Upper lobe of right lung (tissue), 1 donor: ENCODE results near the gene CYP4F11. TPM values are rescaled to one million over a fixed set of nuclear protein-coding genes. Genes with fewer than 3 reads are reported as not detected.
"Not testable (repeated sequence)": the region's sequence is repeated elsewhere in the genome, so short reads cannot be mapped to it uniquely, and the experiment has no call there.

Source experiments
- ATAC-seq: fragments of 200-7000 bp; cut with Tn5 transposase; one replicate; pipeline ENCODE4 v1.9.1; 2020; ENCODE audit warnings: mild to moderate bottlenecking, moderate library complexity
- DNase-seq: peaks from one replicate; pipeline ENCODE4 v3.0.0-alpha.2; 2020
- H3K27ac ChIP-seq: fragments of 200-600 bp; one replicate; pipeline ENCODE4 v1.8.0; 2022
- H3K27me3 ChIP-seq: fragments of 200-600 bp; one replicate; pipeline ENCODE4 v1.8.0; 2022; ENCODE audit warnings: mild to moderate bottlenecking
- H3K36me3 ChIP-seq: fragments of 200-600 bp; one replicate; pipeline ENCODE4 v1.8.0; 2022
- H3K4me1 ChIP-seq: fragments of 200-600 bp; one replicate; pipeline ENCODE4 v1.8.0; 2022
- H3K4me3 ChIP-seq: fragments of 200-600 bp; one replicate; pipeline ENCODE4 v1.8.0; 2022; ENCODE audit warnings: mild to moderate bottlenecking
- H3K9me3 ChIP-seq: fragments of 200-600 bp; one replicate; pipeline ENCODE4 v1.8.0; 2022
- CTCF ChIP-seq: fragments of 200-600 bp; IDR thresholded peaks from one replicate; pipeline ENCODE4 v1.8.0; 2022; ENCODE audit warnings: antibody characterized with exemption
- intact Hi-C: fragments of 100-400 bp; cut with DNase I; formaldehyde crosslinking; loops from one replicate; pipeline ENCODE4 v1.11.0; 2022
- total RNA-seq: library from RNA; stranded (reverse); fragmentation: NEBNext Ultra II Directional; extraction: Animal tissue kit (Norgen Biotek cat#: 25700); gene quantifications from one replicate; pipeline ENCODE4 v1.2.1, GENCODE V29; 2021
- donor health status: DM: no; HTN: yes; CAD: no; lungs with severe emphysema.

The CYP4F11 gene
- total RNA-seq, 1 donor from 2014 or later: 3.5 TPM

GRCh38 chr19:15945301-15945700 is 11.0 kb upstream of the CYP4F11 start:
- no peaks in the 10 kb centered on the region for H3K4me1 ChIP-seq
- H3K4me3 ChIP-seq: no peak overlapping the region
- ATAC-seq: no peak
- no peaks in the 10 kb centered on the region for H3K9me3 ChIP-seq
- intact Hi-C loops: no loop called here
- DNase-seq: no peak
- H3K27ac ChIP-seq: no peak overlapping the region
- H3K27me3 ChIP-seq: no peaks in the 10 kb centered on the region
- H3K36me3 ChIP-seq: no peaks in the 10 kb centered on the region
- TF ChIP-seq CTCF: no peak

- no peak for TF ChIP-seq CTCF
- H3K27me3 ChIP-seq: no peaks in the 10 kb centered on the region
- ATAC-seq: no peak
- no peak for DNase-seq
- no peaks in the 10 kb centered on the region for H3K4me1 ChIP-seq
- H3K27ac ChIP-seq: no peak overlapping the region
- H3K9me3 ChIP-seq: no peaks in the 10 kb centered on the region
- no peaks in the 10 kb centered on the region for H3K36me3 ChIP-seq
- H3K4me3 ChIP-seq: no peak overlapping the region
- intact Hi-C loops: no loop called here
These were observed 10.1 kb upstream of the CYP4F11 start for GRCh38 chr19:15944401-15944800.

- intact Hi-C loops: no loop called here
- Histone ChIP-seq H3K27ac (no peak overlapping the region), H3K4me1 (peaks cover 7% of the 10 kb centered on the region), H3K27me3 (no peaks in the 10 kb centered on the region), H3K9me3 (no peaks in the 10 kb centered on the region), H3K36me3 (no peaks in the 10 kb centered on the region), H3K4me3 (no peak overlapping the region)
- ATAC-seq (no peak), DNase-seq (no peak)
- TF ChIP-seq CTCF: no peak
These were observed 3.4 kb upstream of the CYP4F11 start for GRCh38 chr19:15937771-15938170.

GRCh38 chr19:15936950-15937349 is 2.6 kb upstream of the CYP4F11 start:
- intact Hi-C loops: no loop called here
- Histone ChIP-seq H3K27ac (no peak overlapping the region), H3K27me3 (no peaks in the 10 kb centered on the region), H3K36me3 (no peaks in the 10 kb centered on the region), H3K4me1 (peaks cover 7% of the 10 kb centered on the region), H3K9me3 (no peaks in the 10 kb centered on the region), H3K4me3 (no peak overlapping the region)
- ATAC-seq (no peak), DNase-seq (no peak)
- TF ChIP-seq CTCF: no peak

DNA sequence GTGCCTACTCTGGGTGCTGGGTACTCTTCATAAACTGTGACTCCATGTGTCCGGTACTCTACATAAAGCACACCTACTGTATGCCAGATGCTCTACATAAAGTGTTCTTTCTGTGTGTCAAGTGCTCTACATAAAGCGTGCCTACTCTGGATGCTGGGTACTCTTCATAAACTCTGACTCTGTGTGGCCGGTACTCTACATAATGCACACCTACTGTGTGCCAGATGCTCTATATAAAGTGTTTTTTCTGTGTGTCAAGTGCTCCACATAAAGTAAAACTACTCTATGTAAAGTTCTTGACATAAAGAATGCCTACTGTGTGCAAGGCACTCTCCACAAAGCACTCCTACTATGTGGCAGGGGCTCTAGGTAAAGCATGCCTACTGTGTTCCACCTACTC is 1.8 kb upstream of the CYP4F11 start:
- no peak for DNase-seq
- no peak for ATAC-seq
- Histone ChIP-seq H3K36me3 (no peaks in the 10 kb centered on the region), H3K4me1 (peaks cover 7% of the 10 kb centered on the region), H3K9me3 (no peaks in the 10 kb centered on the region), H3K27ac (no peak overlapping the region), H3K27me3 (no peaks in the 10 kb centered on the region), H3K4me3 (no peak overlapping the region)
- intact Hi-C loops: no loop called here
- TF ChIP-seq CTCF: no peak

GRCh38 chr19:15935167-15935702 is 906 bp upstream of the CYP4F11 start:
- H3K27me3 ChIP-seq: no peaks in the 10 kb centered on the region
- no peaks in the 10 kb centered on the region for H3K36me3 ChIP-seq
- DNase-seq (no peak), ATAC-seq (no peak)
- peaks cover 7% of the 10 kb centered on the region for H3K4me1 ChIP-seq
- intact Hi-C loops: no loop called here
- H3K9me3 ChIP-seq: no peaks in the 10 kb centered on the region
- no peak for TF ChIP-seq CTCF
- no peak overlapping the region for H3K27ac ChIP-seq
- no peak overlapping the region for H3K4me3 ChIP-seq

- H3K27me3 ChIP-seq, H3K4me1 ChIP-seq, DNase-seq, intact Hi-C loops, H3K36me3 ChIP-seq, H3K27ac ChIP-seq, H3K9me3 ChIP-seq, H3K4me3 ChIP-seq, ATAC-seq: not testable (repeated sequence)
These were observed 483 bp downstream of the CYP4F11 start for GRCh38 chr19:15933761-15934331.
